IMR-90 (cell line): ENCODE results near the gene RMND1. TPM values are rescaled to one million over a fixed set of nuclear protein-coding genes. Genes with fewer than 3 reads are reported as not detected.
A peak's percentile ranks its signal among the peaks of the same experiment; 100 is the strongest.

Experiments
- ATAC-seq: fragments of 200-7000 bp; cut with Tn5 transposase; 2 replicates; pipeline ENCODE4 v1.9.1; 2020; ENCODE audit warnings: low read depth, mild to moderate bottlenecking, moderate library complexity
- BruUV-seq: library from RNA; stranded (reverse); fragments of 400-500 nt; replicated peaks from 2 replicates; lab custom pipeline; 2021; lab: Mats Ljungman, UMichigan
- CTCF ChIA-PET: fragments of 300-600 bp; formaldehyde crosslinking; extraction: SDS; loops from one replicate; lab custom pipeline; 2021; ENCODE audit warnings: antibody characterized with exemption; lab: Yijun Ruan, JAX
- POLR2A ChIA-PET: fragments of 300-600 bp; sonication (Branson Sonifier 250); formaldehyde crosslinking; loops from one replicate; lab custom pipeline; 2022; ENCODE audit warnings: antibody characterized with exemption; ENCODE audit not compliant: unreplicated experiment; lab: Charles Lee
- DNase-seq: peaks from one replicate; pipeline ENCODE4 v3.0.0; 2013
- H2AFZ ChIP-seq: replicated peaks from 2 replicates; pipeline ENCODE3; 2013; ENCODE audit warnings: low read length, mild to moderate bottlenecking; ENCODE audit not compliant: poor library complexity
- H2AK5ac ChIP-seq: 2 replicates; pipeline ENCODE4 v1.6.1; 2013; ENCODE audit warnings: low read depth, low read length, inconsistent platforms
- H2AK9ac ChIP-seq: replicated peaks from 2 replicates; pipeline ENCODE3; 2013; ENCODE audit warnings: mild to moderate bottlenecking, low read depth, low read length, moderate library complexity; ENCODE audit not compliant: poor library complexity
- H2BK120ac ChIP-seq: 2 replicates; pipeline ENCODE4 v1.6.1; 2013; ENCODE audit warnings: low read depth, low read length, inconsistent platforms
- H2BK15ac ChIP-seq: 3 replicates; pipeline ENCODE4 v1.6.1; 2013; ENCODE audit warnings: low read depth, low read length, inconsistent platforms
- H2BK20ac ChIP-seq: 2 replicates; pipeline ENCODE4 v1.6.1; 2013; ENCODE audit warnings: low read depth, mild to moderate bottlenecking, inconsistent platforms, low read length, moderate library complexity
- H2BK5ac ChIP-seq: 2 replicates; pipeline ENCODE4 v1.6.1; 2013; ENCODE audit warnings: mild to moderate bottlenecking, low read depth, low read length, inconsistent platforms; ENCODE audit not compliant: poor library complexity, severe bottlenecking
- H3K14ac ChIP-seq: replicated peaks from 2 replicates; pipeline ENCODE4 v1.6.1; 2013; ENCODE audit warnings: low read depth, low read length, inconsistent platforms
- H3K18ac ChIP-seq: 2 replicates; pipeline ENCODE4 v1.6.1; 2013; ENCODE audit warnings: low read depth, low read length, control low read depth
- H3K23ac ChIP-seq: 2 replicates; pipeline ENCODE4 v1.6.1; 2013; ENCODE audit warnings: low read depth, low read length, inconsistent platforms
- H3K27ac ChIP-seq: 2 replicates; pipeline ENCODE4 v1.5.1; 2013; ENCODE audit warnings: mild to moderate bottlenecking, control low read depth, low read length; ENCODE audit not compliant: insufficient read depth
- H3K27me3 ChIP-seq: 2 replicates; pipeline ENCODE4 v1.6.1; 2013; ENCODE audit warnings: low read length; ENCODE audit not compliant: control insufficient read depth, insufficient read depth
- H3K36me3 ChIP-seq: 2 replicates; pipeline ENCODE4 v1.6.1; 2013; ENCODE audit warnings: low read length, mixed read lengths; ENCODE audit not compliant: control insufficient read depth, insufficient read depth
- H3K4ac ChIP-seq: 2 replicates; pipeline ENCODE4 v1.6.1; 2013; ENCODE audit warnings: low read depth, low read length, inconsistent platforms
- H3K4me1 ChIP-seq: 2 replicates; pipeline ENCODE4 v1.6.1; 2013; ENCODE audit warnings: low read length, mixed read lengths; ENCODE audit not compliant: control insufficient read depth, insufficient read depth
- H3K4me2 ChIP-seq: 2 replicates; pipeline ENCODE4 v1.6.1; 2013; ENCODE audit warnings: low read depth, mild to moderate bottlenecking, control low read depth, low read length, moderate library complexity
- H3K4me3 ChIP-seq: 2 replicates; pipeline ENCODE4 v1.5.1; 2013; ENCODE audit warnings: low read depth, mild to moderate bottlenecking, control low read depth, low read length, moderate library complexity; ENCODE audit not compliant: insufficient read depth
- H3K56ac ChIP-seq: 2 replicates; pipeline ENCODE4 v1.6.1; 2013; ENCODE audit warnings: low read length, inconsistent platforms; ENCODE audit not compliant: insufficient read depth; ENCODE audit errors: extremely low read depth
- H3K79me1 ChIP-seq, 2 experiments: 2 replicates each; pipeline ENCODE4 v1.6.1; 2013; ENCODE audit warnings: low read length in 2 of 2, inconsistent platforms in 1 of 2, low read depth in 1 of 2
- H3K9ac ChIP-seq: 2 replicates; pipeline ENCODE4 v1.6.1; 2013; ENCODE audit warnings: low read depth, low read length, control low read depth
- H3K9me1 ChIP-seq: 2 replicates; pipeline ENCODE4 v1.6.1; 2013; ENCODE audit warnings: low read length, inconsistent platforms; ENCODE audit not compliant: insufficient read depth
- H3K9me3 ChIP-seq: 2 replicates; pipeline ENCODE4 v1.6.1; 2013; ENCODE audit warnings: low read length; ENCODE audit not compliant: control insufficient read depth, insufficient read depth
- H4K20me1 ChIP-seq: 2 replicates; pipeline ENCODE4 v1.6.1; 2013; ENCODE audit warnings: low read length, inconsistent platforms; ENCODE audit not compliant: insufficient read depth
- H4K5ac ChIP-seq: 2 replicates; pipeline ENCODE4 v1.6.1; 2013; ENCODE audit warnings: mild to moderate bottlenecking, low read depth, low read length, control low read depth
- H4K8ac ChIP-seq, 2 experiments: 2 replicates each; pipeline ENCODE4 v1.6.1; 2013; ENCODE audit warnings: low read depth in 2 of 2, low read length in 2 of 2, control low read depth in 1 of 2, inconsistent platforms in 1 of 2
- H4K91ac ChIP-seq: 2 replicates; pipeline ENCODE4 v1.6.1; 2013; ENCODE audit warnings: low read depth, low read length, inconsistent platforms; ENCODE audit not compliant: insufficient read depth
- CHD1 ChIP-seq: IDR thresholded peaks from 2 replicates; pipeline ENCODE4 v1.6.1; 2012; ENCODE audit warnings: low read depth, low read length, improper control_type of control experiment
- MAFK ChIP-seq: IDR thresholded peaks from 2 replicates; pipeline ENCODE4 v1.6.1; 2012; ENCODE audit warnings: low read depth, low read length, improper control_type of control experiment
- NFE2L2 ChIP-seq: fragments of 150-350 bp; IDR thresholded peaks from 2 replicates; pipeline ENCODE4 v1.6.1; 2016; ENCODE audit warnings: low read depth, mild to moderate bottlenecking, low read length
- POLR2A ChIP-seq: IDR thresholded peaks from 2 replicates; pipeline ENCODE4 v1.6.1; 2012; ENCODE audit warnings: mild to moderate bottlenecking, low read depth, low read length
- RFX5 ChIP-seq: IDR thresholded peaks from 2 replicates; pipeline ENCODE4 v1.8.0; 2012; ENCODE audit warnings: low read depth, mild to moderate bottlenecking, low read length, moderate library complexity
- WGBS, 2 experiments: methylation state at CpG; one replicate each; pipeline versions ENCODE4 v1.1.5 to v1.1.7; 2013; ENCODE audit warnings: missing lambda C conversion rate in 2 of 2; ENCODE audit not compliant: insufficient read length in 1 of 2; ENCODE audit errors: extremely low coverage in 2 of 2; 5-methylcytosine and 5-hydroxymethylcytosine counted together
- dilution Hi-C: fragments of 300-500 bp; cut with HindIII; formaldehyde crosslinking; loops from one replicate; pipeline ENCODE4 v1.14.3; 2018; ENCODE audit warnings: low sequenced_read_pairs; ENCODE audit not compliant: unreplicated experiment
- in situ Hi-C: fragments of 300-500 bp; cut with MboI; formaldehyde crosslinking; loops from 3 replicates; pipeline ENCODE4 v1.14.3; 2019; ENCODE audit warnings: low sequenced_read_pairs, inconsistent platforms, mixed read lengths
- intact Hi-C: fragments of 100-400 bp; cut with micrococcal nuclease; formaldehyde crosslinking; loops from 2 replicates; pipeline ENCODE4 v1.10.0; 2022
- polyA plus RNA-seq, 3 experiments: library from polyadenylated mRNA; depleted of rRNA; stranded (reverse); fragments of >200 nt; gene quantifications; 2 replicates each; pipeline ENCODE4 v1.2.3, GENCODE V29; 2012; ENCODE audit warnings: low replicate concordance in 1 of 3
- total RNA-seq: library from RNA; depleted of rRNA; stranded (reverse); fragments of >200 nt; gene quantifications from 2 replicates; pipeline ENCODE4 v1.2.3, GENCODE V29; 2012

Gene RMND1
- total and polyA plus RNA-seq, 2 of the 4 experiments (the other 2 are of a cell fraction): 13.1 to 24.6 TPM

GRCh38 chr6:151445482-151445881, 6.4 kb downstream of the RMND1 start:
- Histone ChIP-seq H3K79me1 (peaks cover 19 to 44% of the 10 kb centered on the region in 2 experiments), H2BK120ac (peak overlapping the region; percentile 76; the same call in 1 of the 2 replicates), H3K27ac (peak overlapping the region; percentile 26; the same call in 1 of the 2 replicates), H4K5ac (no peak overlapping the region), H3K9me3 (no peaks in the 10 kb centered on the region), H3K9me1 (peaks cover 6% of the 10 kb centered on the region; the same call in 1 of the 2 replicates), H2AK5ac (no peak overlapping the region), H2AK9ac (no peak overlapping the region), H4K91ac (peak overlapping the region; percentile 68; the same call in 1 of the 2 replicates), H3K36me3 (peaks cover 2% of the 10 kb centered on the region), H2BK20ac (no peak overlapping the region), H3K27me3 (no peaks in the 10 kb centered on the region), H3K56ac (0 out of 2 replicates have a peak overlapping the region, but pooled peaks have one; percentile 2), H2BK5ac (peak overlapping the region; percentile 83), H3K4me2 (peak overlapping the region; percentile 53; the same call in 1 of the 2 replicates), H3K4me3 (no peak overlapping the region), H3K23ac (no peak overlapping the region), H4K20me1 (0 out of 2 replicates have a peak, but pooled peaks cover 2% of the 10 kb centered on the region), H4K8ac (peak overlapping the region; percentile 64; a peak in 2 of 4 replicates), H3K9ac (no peak overlapping the region), H3K14ac (peak overlapping the region; percentile 73; the same call in 1 of the 2 replicates), H3K18ac (no peak overlapping the region; the same call in 1 of the 2 replicates), H2AFZ (no peak overlapping the region), H2BK15ac (peak overlapping the region; percentile 92; the same call in 1 of the 3 replicates), H3K4me1 (peaks cover 4% of the 10 kb centered on the region), H3K4ac (peak overlapping the region; percentile 68; the same call in 1 of the 2 replicates)
- no CpG with 5 or more reads among the region's 5 CpGs for WGBS, 2 experiments
- ChIA-PET POLR2A (interaction anchor here (0.6 to 1.0 kb wide), 2 partner anchors 9 to 580 kb away, joined by 4 read pairs; partner anchors contain the start of gene MTHFD1L), CTCF (interaction anchor here (0.6 to 1.5 kb wide), 3 partner anchors 9 to 1851 kb away, joined by 3 to 7 read pairs (median 4); no protein-coding TSS in a partner anchor)
- BruUV-seq: no TSS peak
- in situ Hi-C loops: loop anchor here (25.0 kb wide), 1 partner anchor 692 kb away; no protein-coding TSS in a partner anchor
- TF ChIP-seq POLR2A: no peak; the same call in 1 of the 2 replicates
- no peak for TF ChIP-seq MAFK
- no peak for TF ChIP-seq NFE2L2
- no peak for TF ChIP-seq CHD1
- TF ChIP-seq RFX5: no peak
- intact Hi-C loops: loop anchor here (10.0 kb wide), 1 partner anchor 679 kb away; no protein-coding TSS in a partner anchor
- DNase-seq: peak; percentile 95
- dilution Hi-C loops: no loop called here
- peak; percentile 71 for ATAC-seq
